Activated T-helper 2 cell treated with anti-CD3 and anti-CD28 coated beads, Interferon-gamma antibody, Interleukin-2, Interleukin-4, amounts not matched to agents 10 μg/mL and 5 μg/mL and 100 μg/mL, durations not matched to agents 14 hours and 24 hours and 36 hours (primary cell): ENCODE results near the gene RAB17. TPM values are rescaled to one million over a fixed set of nuclear protein-coding genes. Genes with fewer than 3 reads are reported as not detected.

ENCODE experiments used
- DNase-seq: peaks from one replicate; pipeline ENCODE4 v3.0.0; 2021; ENCODE audit warnings: low spot score
- H3K27ac Mint-ChIP-seq: one replicate; pipeline ENCODE4 v1.8.0; 2021; ENCODE audit warnings: mixed read lengths
- H3K27me3 Mint-ChIP-seq: one replicate; pipeline ENCODE4 v1.8.0; 2021; ENCODE audit warnings: low read depth, mixed read lengths
- H3K36me3 Mint-ChIP-seq: one replicate; pipeline ENCODE4 v1.8.0; 2021; ENCODE audit warnings: low read depth, mixed read lengths
- H3K4me1 Mint-ChIP-seq: one replicate; pipeline ENCODE4 v1.8.0; 2021; ENCODE audit warnings: low read depth, mixed read lengths
- H3K4me3 Mint-ChIP-seq: one replicate; pipeline ENCODE4 v1.8.0; 2021; ENCODE audit warnings: low read depth, mild to moderate bottlenecking, moderate library complexity, mixed read lengths
- H3K9me3 Mint-ChIP-seq: one replicate; pipeline ENCODE4 v1.8.0; 2021; ENCODE audit warnings: mixed read lengths
- intact Hi-C: fragments of 100-400 bp; cut with micrococcal nuclease; formaldehyde crosslinking; loops from one replicate; pipeline ENCODE4 v1.15.1; 2023
- total RNA-seq: library from RNA; stranded (reverse); gene quantifications from 2 replicates; pipeline ENCODE4 v1.2.3, GENCODE V29; 2022

RAB17 gene
- total RNA-seq, 1 donor from 2014 or later: 0.23 TPM

- DNase-seq: no peak
- H3K27ac Mint-ChIP-seq: no peak overlapping the region
- no peak overlapping the region for H3K4me3 Mint-ChIP-seq
- no peaks in the 10 kb centered on the region for H3K4me1 Mint-ChIP-seq
- no peaks in the 10 kb centered on the region for H3K27me3 Mint-ChIP-seq
- intact Hi-C loops: no loop called here
- no peaks in the 10 kb centered on the region for H3K36me3 Mint-ChIP-seq
- no peaks in the 10 kb centered on the region for H3K9me3 Mint-ChIP-seq
Measured at GRCh38 chr2:237547841-237548416, 42.6 kb downstream of the RAB17 start.

GRCh38 chr2:237546876-237547395 lies 43.6 kb downstream of the RAB17 start:
- Mint-ChIP-seq H3K27me3 (no peaks in the 10 kb centered on the region), H3K27ac (no peak overlapping the region), H3K9me3 (no peaks in the 10 kb centered on the region), H3K4me1 (no peaks in the 10 kb centered on the region), H3K4me3 (no peak overlapping the region), H3K36me3 (no peaks in the 10 kb centered on the region)
- no peak for DNase-seq
- intact Hi-C loops: no loop called here

GRCh38 chr2:237546040-237546875 lies 44.3 kb downstream of the RAB17 start:
- no peaks in the 10 kb centered on the region for H3K4me1 Mint-ChIP-seq
- no peak overlapping the region for H3K4me3 Mint-ChIP-seq
- no peak overlapping the region for H3K27ac Mint-ChIP-seq
- intact Hi-C loops: no loop called here
- H3K9me3 Mint-ChIP-seq: no peaks in the 10 kb centered on the region
- H3K27me3 Mint-ChIP-seq: no peaks in the 10 kb centered on the region
- no peak for DNase-seq
- H3K36me3 Mint-ChIP-seq: no peaks in the 10 kb centered on the region

GRCh38 chr2:237542001-237542704 lies 48.4 kb downstream of the RAB17 start:
- H3K4me3 Mint-ChIP-seq: no peak overlapping the region
- intact Hi-C loops: no loop called here
- DNase-seq: no peak
- H3K9me3 Mint-ChIP-seq: no peaks in the 10 kb centered on the region
- no peaks in the 10 kb centered on the region for H3K36me3 Mint-ChIP-seq
- H3K4me1 Mint-ChIP-seq: no peaks in the 10 kb centered on the region
- no peaks in the 10 kb centered on the region for H3K27me3 Mint-ChIP-seq
- H3K27ac Mint-ChIP-seq: no peak overlapping the region

GRCh38 chr2:237541243-237541642 lies 49.3 kb downstream of the RAB17 start:
- Mint-ChIP-seq H3K4me1 (no peaks in the 10 kb centered on the region), H3K36me3 (no peaks in the 10 kb centered on the region), H3K27ac (no peak overlapping the region), H3K9me3 (no peaks in the 10 kb centered on the region), H3K27me3 (no peaks in the 10 kb centered on the region), H3K4me3 (no peak overlapping the region)
- intact Hi-C loops: no loop called here
- no peak for DNase-seq

- no peaks in the 10 kb centered on the region for H3K27me3 Mint-ChIP-seq
- H3K36me3 Mint-ChIP-seq: no peaks in the 10 kb centered on the region
- DNase-seq: no peak
- no peak overlapping the region for H3K27ac Mint-ChIP-seq
- H3K4me3 Mint-ChIP-seq: no peak overlapping the region
- no peaks in the 10 kb centered on the region for H3K4me1 Mint-ChIP-seq
- intact Hi-C loops: no loop called here
- no peaks in the 10 kb centered on the region for H3K9me3 Mint-ChIP-seq
Measured at GRCh38 chr2:237540823-237541222, 49.7 kb downstream of the RAB17 start.

GRCh38 chr2:237540223-237540775 lies 50.2 kb downstream of the RAB17 start:
- H3K36me3 Mint-ChIP-seq: no peaks in the 10 kb centered on the region
- intact Hi-C loops: no loop called here
- H3K4me1 Mint-ChIP-seq: no peaks in the 10 kb centered on the region
- no peaks in the 10 kb centered on the region for H3K9me3 Mint-ChIP-seq
- no peak overlapping the region for H3K27ac Mint-ChIP-seq
- no peak for DNase-seq
- no peak overlapping the region for H3K4me3 Mint-ChIP-seq
- no peaks in the 10 kb centered on the region for H3K27me3 Mint-ChIP-seq

- Mint-ChIP-seq H3K9me3 (no peaks in the 10 kb centered on the region), H3K4me3 (no peak overlapping the region), H3K36me3 (no peaks in the 10 kb centered on the region), H3K4me1 (no peaks in the 10 kb centered on the region), H3K27me3 (no peaks in the 10 kb centered on the region), H3K27ac (no peak overlapping the region)
- no peak for DNase-seq
- intact Hi-C loops: no loop called here
Measured at GRCh38 chr2:237539681-237540080, 50.9 kb downstream of the RAB17 start.

GRCh38 chr2:237538901-237539300 lies 51.6 kb downstream of the RAB17 start:
- Mint-ChIP-seq H3K27ac (no peak overlapping the region), H3K4me3 (no peak overlapping the region), H3K9me3 (no peaks in the 10 kb centered on the region), H3K36me3 (no peaks in the 10 kb centered on the region), H3K27me3 (no peaks in the 10 kb centered on the region), H3K4me1 (no peaks in the 10 kb centered on the region)
- intact Hi-C loops: no loop called here
- DNase-seq: no peak

GRCh38 chr2:237538001-237538720 lies 52.4 kb downstream of the RAB17 start:
- no peak for DNase-seq
- Mint-ChIP-seq H3K27ac (no peak overlapping the region), H3K9me3 (no peaks in the 10 kb centered on the region), H3K4me1 (no peaks in the 10 kb centered on the region), H3K27me3 (no peaks in the 10 kb centered on the region), H3K36me3 (no peaks in the 10 kb centered on the region), H3K4me3 (no peak overlapping the region)
- intact Hi-C loops: no loop called here

- H3K36me3 Mint-ChIP-seq: no peaks in the 10 kb centered on the region
- no peak overlapping the region for H3K27ac Mint-ChIP-seq
- H3K27me3 Mint-ChIP-seq: no peaks in the 10 kb centered on the region
- no peaks in the 10 kb centered on the region for H3K4me1 Mint-ChIP-seq
- intact Hi-C loops: no loop called here
- no peaks in the 10 kb centered on the region for H3K9me3 Mint-ChIP-seq
- no peak overlapping the region for H3K4me3 Mint-ChIP-seq
- DNase-seq: no peak
Measured at GRCh38 chr2:237536617-237537016, 53.9 kb downstream of the RAB17 start.

- Mint-ChIP-seq H3K4me1 (no peaks in the 10 kb centered on the region), H3K27ac (no peak overlapping the region), H3K36me3 (no peaks in the 10 kb centered on the region), H3K9me3 (no peaks in the 10 kb centered on the region), H3K4me3 (no peak overlapping the region), H3K27me3 (no peaks in the 10 kb centered on the region)
- intact Hi-C loops: no loop called here
- no peak for DNase-seq
Measured at GRCh38 chr2:237536083-237536415, 54.5 kb downstream of the RAB17 start.
